GM19468 (cell line): ENCODE measurements around the gene SMARCA4.

Experiments
- ATAC-seq: cut with Tn5 transposase; IDR thresholded peaks from one replicate; pipeline ENCODE4 v1.9.1; 2021; ENCODE audit warnings: mild to moderate bottlenecking, moderate library complexity, moderate number of reproducible peaks; ENCODE audit not compliant: unreplicated experiment; ENCODE audit errors: extremely low read depth

Gene SMARCA4

DNA sequence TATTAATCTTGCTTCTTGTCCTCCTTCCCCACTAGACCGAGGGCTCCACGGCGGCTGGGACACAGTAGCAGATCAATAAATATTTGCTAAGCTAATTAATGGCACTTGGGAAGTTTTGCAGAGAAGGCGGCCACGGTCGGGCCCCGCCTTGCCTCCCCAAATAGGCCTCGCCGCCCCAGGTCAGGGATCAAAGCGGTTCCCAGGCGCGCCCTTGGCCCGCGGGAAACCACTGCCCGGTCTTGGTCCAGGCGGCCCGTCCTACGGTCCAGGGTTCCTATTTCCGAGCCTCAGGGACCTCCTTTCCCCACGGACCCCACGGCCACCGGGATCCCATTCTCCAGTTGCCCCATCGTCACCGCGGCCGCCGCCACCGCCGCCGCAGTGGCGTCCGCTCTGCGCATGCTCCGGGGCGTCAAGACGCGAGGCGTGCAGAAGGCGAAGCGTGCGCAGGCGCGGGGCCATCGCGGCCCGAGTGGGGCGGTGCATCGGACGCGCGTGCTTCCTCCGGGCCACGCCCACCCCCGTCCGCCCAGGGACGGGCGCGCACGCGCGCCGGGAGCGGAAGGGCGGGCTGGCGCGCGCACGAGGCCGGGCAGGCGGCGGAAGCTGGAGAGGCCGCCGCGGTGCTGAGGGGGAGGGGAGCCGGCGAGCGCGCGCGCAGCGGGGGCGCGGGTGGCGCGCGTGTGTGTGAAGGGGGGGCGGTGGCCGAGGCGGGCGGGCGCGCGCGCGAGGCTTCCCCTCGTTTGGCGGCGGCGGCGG, at the start of gene SMARCA4:
Gene SMARCA4 (plus strand): TSS at position 717 of the 759 bp plus-strand sequence. CDS start 23,122 bp downstream, outside the sequence.
- peak; percentile 63 for ATAC-seq

DNA sequence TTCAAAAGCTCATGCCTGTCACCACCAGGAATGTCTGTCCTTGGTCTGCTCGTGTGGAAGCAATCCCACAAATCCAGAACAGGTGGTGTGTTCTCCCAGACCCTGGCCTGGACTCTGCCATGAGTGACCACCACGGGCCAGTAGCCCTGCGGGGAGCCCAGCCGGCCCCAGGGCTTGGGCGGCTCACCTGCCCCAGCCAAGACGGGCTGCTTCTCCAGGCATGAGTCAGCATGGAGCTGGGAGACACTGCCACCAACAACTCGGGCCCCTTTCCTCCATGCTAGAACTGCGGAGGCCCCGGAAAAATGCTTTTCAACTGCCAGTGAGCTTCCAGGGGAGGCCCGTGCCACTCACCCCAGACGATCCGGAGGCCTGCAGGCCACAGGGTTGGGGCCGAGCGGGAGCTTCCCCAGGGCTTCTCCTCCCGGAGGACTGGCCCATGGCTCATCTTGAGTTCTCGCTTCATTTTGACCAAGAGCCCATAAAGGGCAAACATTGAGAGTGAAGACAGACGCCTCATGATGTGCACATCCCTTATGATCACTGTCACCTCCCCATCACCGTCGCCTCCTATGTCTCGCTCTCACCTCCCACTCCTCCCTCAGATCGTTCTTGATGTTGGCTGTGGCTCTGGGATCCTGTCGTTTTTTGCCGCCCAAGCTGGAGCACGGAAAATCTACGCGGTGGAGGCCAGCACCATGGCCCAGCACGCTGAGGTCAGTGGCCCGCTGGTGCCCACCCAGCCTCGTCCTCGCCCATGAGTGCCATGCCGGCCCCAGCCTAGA, 49.1 kb upstream of the SMARCA4 start:
- ATAC-seq = no peak

DNA sequence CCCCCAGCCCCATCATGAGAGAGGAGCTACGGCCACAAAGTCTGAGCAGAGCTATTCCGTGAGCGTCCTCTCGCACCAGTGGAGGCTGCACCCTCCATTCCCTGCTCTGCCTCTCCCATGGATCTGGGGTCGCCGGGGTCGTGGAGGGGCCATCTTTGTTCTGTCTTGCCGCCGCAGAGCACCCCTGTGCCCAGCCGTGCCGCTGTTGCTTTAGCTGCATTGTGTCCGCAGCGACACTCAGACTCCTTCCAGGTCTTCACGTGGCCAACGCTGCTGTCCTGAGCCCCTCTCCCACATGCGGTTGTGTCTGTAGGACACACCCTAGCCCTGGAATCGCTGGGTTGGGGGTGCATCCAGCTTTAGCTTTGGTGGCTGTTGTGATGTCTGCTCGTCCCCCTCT, 48.2 kb upstream of the SMARCA4 start:
- ATAC-seq = no peak

- no peak for ATAC-seq
These were observed 47.0 kb upstream of the SMARCA4 start for GRCh38 chr19:10913716-10914340.

GRCh38 chr19:10915130-10916091, 45.4 kb upstream of the SMARCA4 start:
- no peak for ATAC-seq

- ATAC-seq = no peak
These were observed 44.2 kb upstream of the SMARCA4 start for GRCh38 chr19:10916602-10917001.

GRCh38 chr19:10918359-10918758, 42.5 kb upstream of the SMARCA4 start:
- ATAC-seq = no peak

DNA sequence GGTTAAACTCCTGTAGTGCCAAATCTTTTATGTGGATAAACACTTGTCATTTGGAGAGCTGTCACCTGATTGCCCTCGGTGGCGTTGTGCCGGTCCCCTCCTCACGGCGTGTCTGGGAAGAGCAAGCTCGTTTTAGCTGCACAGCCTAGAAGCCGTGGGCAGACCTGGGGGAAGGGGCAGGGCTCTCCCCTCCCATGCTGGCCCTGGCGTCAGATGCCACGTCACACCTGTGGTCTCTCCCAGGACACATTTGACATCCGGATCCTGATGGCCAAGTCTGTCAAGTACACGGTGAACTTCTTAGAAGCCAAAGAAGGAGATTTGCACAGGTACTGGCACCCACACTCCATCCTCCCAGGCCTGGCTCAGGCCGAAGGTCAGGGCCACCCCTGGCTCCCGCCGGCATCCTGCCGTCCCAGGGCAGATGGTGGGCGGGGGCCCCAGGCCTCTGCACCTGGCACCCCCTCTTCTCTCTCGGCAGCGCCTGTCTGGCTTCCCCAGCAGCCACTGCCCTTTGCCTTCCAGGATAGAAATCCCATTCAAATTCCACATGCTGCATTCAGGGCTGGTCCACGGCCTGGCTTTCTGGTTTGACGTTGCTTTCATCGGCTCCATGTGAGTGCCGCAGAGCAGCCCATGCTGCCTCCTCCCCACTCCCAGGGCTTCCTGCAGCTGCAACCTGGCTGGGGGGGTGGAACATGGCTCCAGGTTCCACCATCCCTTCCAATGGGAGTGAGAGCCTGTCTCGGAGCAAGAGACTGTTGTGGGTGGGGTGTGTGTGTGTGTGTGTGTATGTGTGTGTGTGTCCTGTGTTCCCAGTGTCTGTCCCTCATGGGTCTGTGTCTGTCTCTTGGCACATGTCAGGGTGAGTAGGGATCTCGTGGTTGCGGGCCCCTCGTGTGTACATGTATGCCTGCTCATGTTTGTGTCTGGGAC, 41.2 kb upstream of the SMARCA4 start:
- ATAC-seq = no peak

- ATAC-seq = no peak
These were observed 40.6 kb upstream of the SMARCA4 start for GRCh38 chr19:10920288-10920655.

DNA sequence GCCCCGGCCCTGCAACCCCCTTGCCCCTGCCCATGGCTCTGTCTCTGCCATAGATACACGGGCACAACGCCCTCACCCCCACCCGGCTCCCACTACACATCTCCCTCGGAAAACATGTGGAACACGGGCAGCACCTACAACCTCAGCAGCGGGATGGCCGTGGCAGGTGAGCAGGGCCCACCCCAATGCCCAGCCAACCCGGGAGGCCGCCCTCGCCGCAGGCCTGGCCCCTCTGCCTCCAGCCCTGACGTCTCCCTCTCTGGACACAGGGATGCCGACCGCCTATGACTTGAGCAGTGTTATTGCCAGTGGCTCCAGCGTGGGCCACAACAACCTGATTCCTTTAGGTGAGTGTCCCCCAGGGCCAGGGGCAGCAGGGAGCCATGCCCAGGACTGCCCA, 40.0 kb upstream of the SMARCA4 start:
- ATAC-seq = no peak

GRCh38 chr19:10921199-10921909, 39.5 kb upstream of the SMARCA4 start:
- no peak for ATAC-seq

GRCh38 chr19:10921910-10922637, 38.8 kb upstream of the SMARCA4 start:
- no peak for ATAC-seq

- ATAC-seq = no peak
These were observed 38.2 kb upstream of the SMARCA4 start for GRCh38 chr19:10922638-10923014.

- no peak for ATAC-seq
These were observed 37.3 kb upstream of the SMARCA4 start for GRCh38 chr19:10923260-10924112.

DNA sequence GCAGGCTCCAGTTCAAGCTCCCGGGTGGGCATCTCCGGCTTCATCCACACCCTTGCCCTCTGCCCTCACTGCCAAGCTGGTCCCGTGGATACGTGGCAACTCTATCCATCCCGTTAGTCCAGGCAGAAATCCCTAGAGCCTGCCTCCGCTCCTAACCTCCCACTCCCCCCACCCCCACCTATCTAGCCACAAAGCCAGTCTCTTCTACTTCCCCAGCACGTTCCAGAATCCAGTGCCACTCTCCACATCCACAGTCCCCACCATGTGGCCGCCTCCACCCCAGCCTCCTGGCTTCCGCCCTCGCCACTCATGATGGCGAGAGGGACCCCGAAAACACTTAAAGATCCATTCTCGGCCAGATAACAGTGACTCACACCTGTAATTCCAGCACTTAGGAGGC, 36.2 kb upstream of the SMARCA4 start:
- ATAC-seq = no peak

- no peak for ATAC-seq
These were observed 32.9 kb upstream of the SMARCA4 start for GRCh38 chr19:10927730-10928562.
